ENCODE results near the gene SCUBE1. TPM values are rescaled to one million over a fixed set of nuclear protein-coding genes. Genes with fewer than 3 reads are reported as not detected.

Gene SCUBE1
- total and polyA plus RNA-seq, 3 experiments from 2014 or later, result 0.07 to 0.33 TPM; not detected in 1

- H3K4me1 ChIP-seq (ENCODE audit: insufficient read depth, low read length), result no peaks in the 10 kb centered on the region
- Mint-ChIP-seq H3K36me3 (peaks cover 0 to 2% (median 0%) of the 10 kb centered on the region in 3 donors), H3K4me1 (peaks cover 0 to 17% (median 11%) of the 10 kb centered on the region in 3 donors), H3K4me3 (no peak overlapping the region), H3K27ac (no peak overlapping the region), H3K9me3 (no peaks in the 10 kb centered on the region), H3K27me3 (peaks cover 0 to 4% of the 10 kb centered on the region in 2 donors)
- H3K36me3 ChIP-seq (ENCODE audit: insufficient read depth, low read length), result no peaks in the 10 kb centered on the region
- no peak overlapping the region for H3K27ac ChIP-seq (ENCODE audit: low read depth, low read length)
- no peaks in the 10 kb centered on the region for H3K9me3 ChIP-seq (ENCODE audit: low read length)
- H3K4me3 ChIP-seq (ENCODE audit: low read length), result no peak overlapping the region
- DNase-seq, result no peak
- H3K27me3 ChIP-seq (ENCODE audit: insufficient read depth, low read length, poor library complexity, severe bottlenecking), result no peaks in the 10 kb centered on the region
- CTCF ChIA-PET, result no interaction called here
- POLR2A ChIA-PET, result no interaction called here
These were observed 50.5 kb downstream of the SCUBE1 start for GRCh38 chr22:43292630-43293018.

- DNase-seq, result no peak
- Histone ChIP-seq H3K27me3 (ENCODE audit: insufficient read depth, low read length, poor library complexity, severe bottlenecking) (no peaks in the 10 kb centered on the region), H3K27ac (ENCODE audit: low read depth, low read length) (no peak overlapping the region), H3K4me1 (ENCODE audit: insufficient read depth, low read length) (no peaks in the 10 kb centered on the region), H3K9me3 (ENCODE audit: low read length) (no peaks in the 10 kb centered on the region), H3K4me3 (ENCODE audit: low read length) (no peak overlapping the region), H3K36me3 (ENCODE audit: insufficient read depth, low read length) (no peaks in the 10 kb centered on the region)
- ChIA-PET POLR2A (no interaction called here), CTCF (no interaction called here)
- peaks cover 0 to 2% (median 0%) of the 10 kb centered on the region in 3 donors for H3K36me3 Mint-ChIP-seq
- H3K27ac Mint-ChIP-seq, result no peak overlapping the region
- peaks cover 0 to 17% (median 11%) of the 10 kb centered on the region in 3 donors for H3K4me1 Mint-ChIP-seq
- H3K4me3 Mint-ChIP-seq, result no peak overlapping the region
- no peaks in the 10 kb centered on the region for H3K9me3 Mint-ChIP-seq
- H3K27me3 Mint-ChIP-seq, result peaks cover 0 to 4% of the 10 kb centered on the region in 2 donors
These were observed 51.8 kb downstream of the SCUBE1 start for GRCh38 chr22:43291381-43291780.

- Histone ChIP-seq H3K36me3 (ENCODE audit: insufficient read depth, low read length) (no peaks in the 10 kb centered on the region), H3K9me3 (ENCODE audit: low read length) (no peaks in the 10 kb centered on the region), H3K27ac (ENCODE audit: low read depth, low read length) (no peak overlapping the region), H3K27me3 (ENCODE audit: insufficient read depth, low read length, poor library complexity, severe bottlenecking) (no peaks in the 10 kb centered on the region), H3K4me3 (ENCODE audit: low read length) (no peak overlapping the region), H3K4me1 (ENCODE audit: insufficient read depth, low read length) (no peaks in the 10 kb centered on the region)
- Mint-ChIP-seq H3K36me3 (peaks cover 0 to 2% (median 0%) of the 10 kb centered on the region in 3 donors), H3K27me3 (peaks cover 3 to 4% of the 10 kb centered on the region in 2 donors), H3K4me3 (no peak overlapping the region), H3K9me3 (no peaks in the 10 kb centered on the region), H3K27ac (peak overlapping the region in 1 of 8 donors; percentile 31), H3K4me1 (peaks cover 0 to 17% (median 11%) of the 10 kb centered on the region in 3 donors)
- ChIA-PET POLR2A (no interaction called here), CTCF (interaction anchor here (1.8 kb wide), 1 partner anchor 59 kb away, joined by 5 read pairs; no protein-coding TSS in a partner anchor)
- no peak for DNase-seq
These were observed 53.0 kb downstream of the SCUBE1 start for GRCh38 chr22:43289976-43290721.

GRCh38 chr22:43289531-43289963 lies 53.6 kb downstream of the SCUBE1 start:
- Histone ChIP-seq H3K4me1 (ENCODE audit: insufficient read depth, low read length) (no peaks in the 10 kb centered on the region), H3K36me3 (ENCODE audit: insufficient read depth, low read length) (no peaks in the 10 kb centered on the region), H3K9me3 (ENCODE audit: low read length) (no peaks in the 10 kb centered on the region), H3K27me3 (ENCODE audit: insufficient read depth, low read length, poor library complexity, severe bottlenecking) (no peaks in the 10 kb centered on the region), H3K4me3 (ENCODE audit: low read length) (no peak overlapping the region), H3K27ac (ENCODE audit: low read depth, low read length) (no peak overlapping the region)
- peak overlapping the region in 2 of 8 donors; percentile 31 to 68 for H3K27ac Mint-ChIP-seq
- POLR2A ChIA-PET, result interaction anchor here (0.6 kb wide), 1 partner anchor 1042 kb away, joined by 4 read pairs; no protein-coding TSS in a partner anchor
- CTCF ChIA-PET, result interaction anchor here (1.8 kb wide), 1 partner anchor 58 kb away, joined by 5 read pairs; no protein-coding TSS in a partner anchor
- H3K4me3 Mint-ChIP-seq, result peak overlapping the region in 4 of 7 donors; percentile 5 to 72 (median 48)
- peaks cover 0 to 2% (median 0%) of the 10 kb centered on the region in 3 donors for H3K36me3 Mint-ChIP-seq
- no peak for DNase-seq
- peaks cover 0 to 17% (median 11%) of the 10 kb centered on the region in 3 donors for H3K4me1 Mint-ChIP-seq
- no peaks in the 10 kb centered on the region for H3K9me3 Mint-ChIP-seq
- peaks cover 3% of the 10 kb centered on the region in 2 donors for H3K27me3 Mint-ChIP-seq

GRCh38 chr22:43288807-43289420 lies 54.3 kb downstream of the SCUBE1 start:
- Mint-ChIP-seq H3K4me1 (peaks cover 0 to 17% (median 11%) of the 10 kb centered on the region in 3 donors), H3K27ac (peak overlapping the region in 4 of 8 donors; percentile 21 to 68 (median 51)), H3K9me3 (no peaks in the 10 kb centered on the region), H3K27me3 (peaks cover 3 to 6% of the 10 kb centered on the region in 2 donors), H3K4me3 (peak overlapping the region in 4 of 7 donors; percentile 12 to 72 (median 48)), H3K36me3 (peaks cover 0 to 2% (median 0%) of the 10 kb centered on the region in 3 donors)
- ChIA-PET CTCF (interaction anchor here (1.0 to 1.8 kb wide), 3 partner anchors 9 to 57 kb away, joined by 3 to 5 read pairs (median 4); no protein-coding TSS in a partner anchor), POLR2A (interaction anchor here (0.6 kb wide), 1 partner anchor 1041 kb away, joined by 4 read pairs; no protein-coding TSS in a partner anchor)
- Histone ChIP-seq H3K27ac (ENCODE audit: low read depth, low read length) (no peak overlapping the region), H3K4me1 (ENCODE audit: insufficient read depth, low read length) (no peaks in the 10 kb centered on the region), H3K27me3 (ENCODE audit: insufficient read depth, low read length, poor library complexity, severe bottlenecking) (no peaks in the 10 kb centered on the region), H3K4me3 (ENCODE audit: low read length) (no peak overlapping the region), H3K36me3 (ENCODE audit: insufficient read depth, low read length) (no peaks in the 10 kb centered on the region), H3K9me3 (ENCODE audit: low read length) (no peaks in the 10 kb centered on the region)
- no peak for DNase-seq

GRCh38 chr22:43288378-43288777 lies 54.8 kb downstream of the SCUBE1 start:
- Mint-ChIP-seq H3K36me3 (peaks cover 0 to 2% (median 0%) of the 10 kb centered on the region in 3 donors), H3K27ac (peak overlapping the region in 1 of 8 donors; percentile 21), H3K9me3 (no peaks in the 10 kb centered on the region), H3K4me3 (peak overlapping the region in 1 of 7 donors; percentile 46), H3K27me3 (peaks cover 3 to 8% of the 10 kb centered on the region in 2 donors), H3K4me1 (peaks cover 0 to 17% (median 11%) of the 10 kb centered on the region in 3 donors)
- Histone ChIP-seq H3K4me1 (ENCODE audit: insufficient read depth, low read length) (no peaks in the 10 kb centered on the region), H3K27ac (ENCODE audit: low read depth, low read length) (no peak overlapping the region), H3K4me3 (ENCODE audit: low read length) (no peak overlapping the region), H3K36me3 (ENCODE audit: insufficient read depth, low read length) (no peaks in the 10 kb centered on the region), H3K9me3 (ENCODE audit: low read length) (no peaks in the 10 kb centered on the region), H3K27me3 (ENCODE audit: insufficient read depth, low read length, poor library complexity, severe bottlenecking) (no peaks in the 10 kb centered on the region)
- POLR2A ChIA-PET, result no interaction called here
- CTCF ChIA-PET, result interaction anchor here (1.0 to 2.3 kb wide), 4 partner anchors 9 to 58 kb away, joined by 3 to 6 read pairs (median 4); no protein-coding TSS in a partner anchor
- DNase-seq, result no peak

- ChIA-PET POLR2A (no interaction called here), CTCF (interaction anchor here (2.3 kb wide), 1 partner anchor 14 kb away, joined by 6 read pairs; no protein-coding TSS in a partner anchor)
- Mint-ChIP-seq H3K4me1 (peaks cover 0 to 17% (median 11%) of the 10 kb centered on the region in 3 donors), H3K9me3 (no peaks in the 10 kb centered on the region), H3K4me3 (no peak overlapping the region), H3K36me3 (peaks cover 0 to 2% (median 0%) of the 10 kb centered on the region in 3 donors), H3K27ac (no peak overlapping the region), H3K27me3 (peaks cover under 1 to 8% of the 10 kb centered on the region in 2 donors)
- Histone ChIP-seq H3K9me3 (ENCODE audit: low read length) (no peaks in the 10 kb centered on the region), H3K36me3 (ENCODE audit: insufficient read depth, low read length) (no peaks in the 10 kb centered on the region), H3K27ac (ENCODE audit: low read depth, low read length) (no peak overlapping the region), H3K4me1 (ENCODE audit: insufficient read depth, low read length) (no peaks in the 10 kb centered on the region), H3K4me3 (ENCODE audit: low read length) (no peak overlapping the region), H3K27me3 (ENCODE audit: insufficient read depth, low read length, poor library complexity, severe bottlenecking) (no peaks in the 10 kb centered on the region)
- DNase-seq, result no peak
These were observed 55.7 kb downstream of the SCUBE1 start for GRCh38 chr22:43287441-43287840.

Data from CD8-positive, alpha-beta memory T cell (primary cell).